SK-N-SH (cell line): ENCODE results near the gene CMTM8. TPM values are rescaled to one million over a fixed set of nuclear protein-coding genes. Genes with fewer than 3 reads are reported as not detected.

ENCODE experiments used
- CTCF ChIA-PET: fragments of 300-600, 350-600 bp; formaldehyde crosslinking; extraction: SDS; loops from one replicate; lab custom pipeline; 2021; lab: Yijun Ruan, JAX
- POLR2A ChIA-PET: fragments of 350-600 bp; sonication (Branson Sonifier 250); formaldehyde crosslinking; extraction: SDS; loops from one replicate; lab custom pipeline; 2020; ENCODE audit warnings: antibody characterized with exemption, inconsistent platforms; lab: Yijun Ruan, JAX
- DNase-seq: peaks from one replicate; pipeline ENCODE4 v3.0.0; 2012
- H2AFZ ChIP-seq: fragments of 200-600 bp; sonication (generic); 2 replicates; pipeline ENCODE4 v1.8.1; 2016; ENCODE audit warnings: antibody characterized with exemption, mild to moderate bottlenecking, low read depth
- H3F3A ChIP-seq: fragments of 200-600 bp; sonication (generic); replicated peaks from 2 replicates; pipeline ENCODE3; 2016; ENCODE audit warnings: antibody characterized with exemption, mild to moderate bottlenecking; ENCODE audit not compliant: insufficient read depth
- H3K27ac ChIP-seq, 2 experiments: fragments of 200-500 bp in 1 of 2; fragments of 200-600 bp in 1 of 2; sonication (Bioruptor generic) in 1 of 2; sonication (generic), shearing (Covaris generic) in 1 of 2; 2 replicates each; pipeline versions ENCODE4 v1.5.1 to v1.6.1; 2014 to 2016; ENCODE audit warnings: low read depth in 2 of 2, inconsistent platforms in 1 of 2, low read length in 1 of 2, mild to moderate bottlenecking in 1 of 2, mixed read lengths in 1 of 2
- H3K27me3 ChIP-seq: fragments of 200-600 bp; sonication (generic), shearing (Covaris generic); 2 replicates; pipeline ENCODE4 v1.6.1; 2016; ENCODE audit warnings: mixed run types; ENCODE audit not compliant: insufficient read depth
- H3K36me3 ChIP-seq, 2 experiments: fragments of 200-500 bp in 1 of 2; fragments of 200-600 bp in 1 of 2; sonication (Bioruptor generic) in 1 of 2; sonication (generic) in 1 of 2; replicated peaks in 1 of 2; 2 replicates each; pipeline versions ENCODE3 to v1.5.1; 2014 to 2016; ENCODE audit warnings: low read length in 1 of 2, mild to moderate bottlenecking in 1 of 2; ENCODE audit not compliant: insufficient read depth in 2 of 2, control insufficient read depth in 1 of 2
- H3K4me1 ChIP-seq, 2 experiments: fragments of 200-500 bp in 1 of 2; fragments of 200-600 bp in 1 of 2; sonication (Bioruptor generic) in 1 of 2; sonication (generic), shearing (Covaris generic) in 1 of 2; 2 replicates each; pipeline versions ENCODE4 v1.5.1 to v1.6.1; 2014 to 2016; ENCODE audit warnings: low read depth in 1 of 2, low read length in 1 of 2, mixed run types in 1 of 2; ENCODE audit not compliant: insufficient read depth in 2 of 2, control insufficient read depth in 1 of 2
- H3K4me2 ChIP-seq: fragments of 200-600 bp; sonication (generic), shearing (Covaris generic); 2 replicates; pipeline ENCODE4 v1.6.1; 2017; ENCODE audit warnings: mixed run types
- H3K4me3 ChIP-seq, 2 experiments: fragments of 200-500 bp in 1 of 2; fragments of 200-600 bp in 1 of 2; sonication (Bioruptor generic) in 1 of 2; sonication (generic), shearing (Covaris generic) in 1 of 2; 2 replicates each; pipeline versions ENCODE4 v1.5.1 to v1.8.1; 2014 to 2016; ENCODE audit warnings: low read depth in 2 of 2, inconsistent platforms in 1 of 2, low read length in 1 of 2, mild to moderate bottlenecking in 1 of 2, mixed read lengths in 1 of 2, moderate library complexity in 1 of 2
- H3K79me2 ChIP-seq: fragments of 200-600 bp; sonication (generic); 2 replicates; pipeline ENCODE4 v1.8.1; 2017; ENCODE audit warnings: mild to moderate bottlenecking; ENCODE audit not compliant: insufficient read depth
- H3K9ac ChIP-seq: fragments of 200-600 bp; sonication (generic); 2 replicates; pipeline ENCODE4 v1.6.1; 2017; ENCODE audit warnings: mixed run types
- H3K9me2 ChIP-seq: fragments of 200-600 bp; sonication (generic); 2 replicates; pipeline ENCODE4 v1.6.1; 2017; ENCODE audit warnings: mixed run types
- H3K9me3 ChIP-seq: fragments of 200-600 bp; sonication (generic); 2 replicates; pipeline ENCODE4 v1.6.1; 2017; ENCODE audit warnings: mixed run types, mild to moderate bottlenecking, moderate library complexity
- H4K20me1 ChIP-seq: fragments of 200-600 bp; sonication (generic); 2 replicates; pipeline ENCODE4 v1.6.1; 2017; ENCODE audit warnings: mild to moderate bottlenecking, mixed run types; ENCODE audit not compliant: insufficient read depth
- CHD2 ChIP-seq: fragments of 150-350 bp; IDR thresholded peaks from 2 replicates; pipeline ENCODE4 v1.6.1; 2018; ENCODE audit warnings: low read length; ENCODE audit not compliant: partially characterized antibody
- CTCF ChIP-seq: fragments of 200-600 bp; sonication (generic); IDR thresholded peaks from 2 replicates; pipeline ENCODE4 v1.6.1; 2017; ENCODE audit warnings: antibody characterized with exemption, mild to moderate bottlenecking, moderate library complexity
- EP300 ChIP-seq, 2 experiments: IDR thresholded peaks; 2 replicates each; pipeline versions ENCODE4 v1.4.0 to v1.6.1; 2012; ENCODE audit warnings: borderline replicate concordance in 1 of 2, low read depth in 1 of 2, low read length in 1 of 2
- EZH2phosphoT487 ChIP-seq: fragments of 200-600 bp; sonication (generic); IDR thresholded peaks from 2 replicates; pipeline ENCODE4 v1.6.1; 2017; ENCODE audit warnings: low read depth, mixed run types, mild to moderate bottlenecking, antibody characterized with exemption, moderate library complexity, borderline replicate concordance
- FOXJ3 ChIP-seq: sonication (generic); formaldehyde crosslinking; IDR thresholded peaks from 2 replicates; pipeline ENCODE4 v1.5.1; 2020; ENCODE audit warnings: mild to moderate bottlenecking, missing genetic modification reagents
- FOXM1 ChIP-seq: IDR thresholded peaks from 2 replicates; pipeline ENCODE4 v1.4.0; 2012; ENCODE audit warnings: low read depth, mild to moderate bottlenecking
- GABPA ChIP-seq: IDR thresholded peaks from 2 replicates; pipeline ENCODE4 v1.4.0; 2012; ENCODE audit warnings: low read depth, mild to moderate bottlenecking
- GATA2 ChIP-seq: sonication (generic); formaldehyde crosslinking; IDR thresholded peaks from 2 replicates; pipeline ENCODE4 v1.5.0; 2020; ENCODE audit warnings: mild to moderate bottlenecking, missing genetic modification reagents
- IRF3 ChIP-seq: fragments of 150-350 bp; IDR thresholded peaks from 2 replicates; pipeline ENCODE4 v1.6.1; 2016; ENCODE audit warnings: mild to moderate bottlenecking, low read depth, low read length
- JUND ChIP-seq: IDR thresholded peaks from 2 replicates; pipeline ENCODE4 v1.4.0; 2012
- NRF1 ChIP-seq: IDR thresholded peaks from 2 replicates; pipeline ENCODE4 v1.6.1; 2012; ENCODE audit warnings: low read depth, mild to moderate bottlenecking, low read length
- PBX3 ChIP-seq: IDR thresholded peaks from 2 replicates; pipeline ENCODE4; 2012
- RCOR1 ChIP-seq: fragments of 150-350 bp; IDR thresholded peaks from 2 replicates; pipeline ENCODE4 v1.6.1; 2017; ENCODE audit warnings: antibody characterized with exemption, low read length
- RFX5 ChIP-seq: IDR thresholded peaks from 2 replicates; pipeline ENCODE4 v1.6.1; 2012; ENCODE audit warnings: mild to moderate bottlenecking, improper control_type of control experiment, low read length
- USF1 ChIP-seq: IDR thresholded peaks from 2 replicates; pipeline ENCODE4 v1.4.0; 2012; ENCODE audit warnings: low read depth, borderline replicate concordance
- USF2 ChIP-seq: fragments of 150-350 bp; IDR thresholded peaks from 2 replicates; pipeline ENCODE4 v1.6.1; 2017; ENCODE audit warnings: antibody characterized with exemption, low read length, low read depth, borderline replicate concordance
- WGBS: methylation state at CpG from one replicate; pipeline ENCODE4 v1.1.6; 2017; ENCODE audit warnings: low lambda C conversion rate; 5-methylcytosine and 5-hydroxymethylcytosine counted together
- polyA plus RNA-seq, 3 experiments: library from polyadenylated mRNA; depleted of rRNA; stranded (reverse); fragments of >200 nt; gene quantifications; 2 replicates each; pipeline ENCODE4 v1.2.3, GENCODE V29; 2012
- TF ChIP-seq, protein P1 (sequence below): IDR thresholded peaks from 2 replicates; pipeline ENCODE4 v1.6.1; 2012; ENCODE audit warnings: mild to moderate bottlenecking, low read depth, low read length, moderate library complexity

CMTM8 gene
- polyA plus RNA-seq, 1 of the 3 experiments (the other 2 are of a cell fraction), result 9.7 TPM

DNA sequence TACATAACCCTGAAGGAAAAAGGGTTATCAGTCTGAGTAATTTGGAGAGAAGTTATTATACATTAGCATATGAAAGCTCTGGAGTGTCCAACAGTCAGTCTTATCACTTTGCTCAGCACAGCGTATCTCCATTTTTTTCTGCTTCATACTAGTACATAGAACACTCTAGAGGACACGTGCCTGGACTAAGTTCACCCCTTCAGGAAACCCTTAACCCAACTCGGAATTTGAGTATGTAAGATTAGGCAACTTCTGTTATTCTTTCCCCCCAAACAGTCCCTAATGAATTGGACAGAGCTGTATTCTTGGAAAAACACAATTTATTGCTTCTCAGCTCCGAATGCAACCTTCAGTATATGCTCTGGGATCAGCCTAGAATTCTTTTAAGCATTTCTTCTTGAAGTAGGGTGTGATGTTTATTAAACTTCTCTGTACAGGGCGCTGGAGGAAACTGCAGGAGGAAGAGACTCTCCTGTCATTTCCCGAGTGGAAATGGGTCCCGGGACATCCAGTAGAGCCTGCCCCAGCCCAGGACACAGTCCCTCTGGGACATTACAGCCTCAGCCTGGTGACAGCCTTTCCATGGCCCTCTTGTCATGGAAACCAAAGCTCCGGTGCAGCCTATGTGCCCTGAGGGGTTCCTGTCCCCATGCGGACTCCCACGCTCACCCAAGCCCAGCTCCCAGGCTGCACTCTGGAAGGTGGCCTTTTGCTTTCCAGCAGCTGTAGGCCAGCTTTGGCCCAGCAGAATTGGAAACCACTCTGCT, 37.3 kb upstream of the CMTM8 start:
- Histone ChIP-seq H3K9ac (no peak overlapping the region), H3K4me2 (no peak overlapping the region), H2AFZ (no peak overlapping the region), H3K27ac (no peak overlapping the region), H3K79me2 (no peaks in the 10 kb centered on the region), H3K36me3 (no peaks in the 10 kb centered on the region), H3K27me3 (peaks cover 9% of the 10 kb centered on the region; the same call in 1 of the 2 replicates), H4K20me1 (no peaks in the 10 kb centered on the region), H3K4me1 (peaks cover 0 to 8% of the 10 kb centered on the region in 2 experiments; a peak in 1 of 4 replicates), H3K9me3 (no peaks in the 10 kb centered on the region), H3K4me3 (no peak overlapping the region), H3F3A (peaks cover 3% of the 10 kb centered on the region), H3K9me2 (no peaks in the 10 kb centered on the region)
- no peak for DNase-seq
- ChIA-PET POLR2A (no interaction called here), CTCF (interaction anchor here (1.0 to 1.3 kb wide), 3 partner anchors 24 to 95 kb away, joined by 3 to 5 read pairs (median 3); no protein-coding TSS in a partner anchor)
- TF ChIP-seq JUND (no peak), GABPA (no peak), FOXM1 (no peak), EZH2phosphoT487 (no peak), RCOR1 (no peak), IRF3 (no peak), RFX5 (no peak), FOXJ3 (no peak), CHD2 (no peak), USF2 (no peak), USF1 (no peak), CTCF (no peak), EP300 (IDR thresholded peaks at IDR 0.05; ENCODE audit: borderline replicate concordance in 1 of 2, low read depth in 1 of 2, low read length in 1 of 2) (no peak), NRF1 (no peak), PBX3 (no peak), GATA2 (CRISPR knock-in tag) (no peak)
- TF ChIP-seq, protein P1, sequence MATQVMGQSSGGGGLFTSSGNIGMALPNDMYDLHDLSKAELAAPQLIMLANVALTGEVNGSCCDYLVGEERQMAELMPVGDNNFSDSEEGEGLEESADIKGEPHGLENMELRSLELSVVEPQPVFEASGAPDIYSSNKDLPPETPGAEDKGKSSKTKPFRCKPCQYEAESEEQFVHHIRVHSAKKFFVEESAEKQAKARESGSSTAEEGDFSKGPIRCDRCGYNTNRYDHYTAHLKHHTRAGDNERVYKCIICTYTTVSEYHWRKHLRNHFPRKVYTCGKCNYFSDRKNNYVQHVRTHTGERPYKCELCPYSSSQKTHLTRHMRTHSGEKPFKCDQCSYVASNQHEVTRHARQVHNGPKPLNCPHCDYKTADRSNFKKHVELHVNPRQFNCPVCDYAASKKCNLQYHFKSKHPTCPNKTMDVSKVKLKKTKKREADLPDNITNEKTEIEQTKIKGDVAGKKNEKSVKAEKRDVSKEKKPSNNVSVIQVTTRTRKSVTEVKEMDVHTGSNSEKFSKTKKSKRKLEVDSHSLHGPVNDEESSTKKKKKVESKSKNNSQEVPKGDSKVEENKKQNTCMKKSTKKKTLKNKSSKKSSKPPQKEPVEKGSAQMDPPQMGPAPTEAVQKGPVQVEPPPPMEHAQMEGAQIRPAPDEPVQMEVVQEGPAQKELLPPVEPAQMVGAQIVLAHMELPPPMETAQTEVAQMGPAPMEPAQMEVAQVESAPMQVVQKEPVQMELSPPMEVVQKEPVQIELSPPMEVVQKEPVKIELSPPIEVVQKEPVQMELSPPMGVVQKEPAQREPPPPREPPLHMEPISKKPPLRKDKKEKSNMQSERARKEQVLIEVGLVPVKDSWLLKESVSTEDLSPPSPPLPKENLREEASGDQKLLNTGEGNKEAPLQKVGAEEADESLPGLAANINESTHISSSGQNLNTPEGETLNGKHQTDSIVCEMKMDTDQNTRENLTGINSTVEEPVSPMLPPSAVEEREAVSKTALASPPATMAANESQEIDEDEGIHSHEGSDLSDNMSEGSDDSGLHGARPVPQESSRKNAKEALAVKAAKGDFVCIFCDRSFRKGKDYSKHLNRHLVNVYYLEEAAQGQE, result no peak
- WGBS, result 61% methylated on average over 6 of the region's 10 CpGs
